ENCODE data around the gene YIF1B.

GRCh38 chr19:38278751-38279150 lies 37.0 kb downstream of the YIF1B start:
- TF ChIP-seq, protein P1, sequence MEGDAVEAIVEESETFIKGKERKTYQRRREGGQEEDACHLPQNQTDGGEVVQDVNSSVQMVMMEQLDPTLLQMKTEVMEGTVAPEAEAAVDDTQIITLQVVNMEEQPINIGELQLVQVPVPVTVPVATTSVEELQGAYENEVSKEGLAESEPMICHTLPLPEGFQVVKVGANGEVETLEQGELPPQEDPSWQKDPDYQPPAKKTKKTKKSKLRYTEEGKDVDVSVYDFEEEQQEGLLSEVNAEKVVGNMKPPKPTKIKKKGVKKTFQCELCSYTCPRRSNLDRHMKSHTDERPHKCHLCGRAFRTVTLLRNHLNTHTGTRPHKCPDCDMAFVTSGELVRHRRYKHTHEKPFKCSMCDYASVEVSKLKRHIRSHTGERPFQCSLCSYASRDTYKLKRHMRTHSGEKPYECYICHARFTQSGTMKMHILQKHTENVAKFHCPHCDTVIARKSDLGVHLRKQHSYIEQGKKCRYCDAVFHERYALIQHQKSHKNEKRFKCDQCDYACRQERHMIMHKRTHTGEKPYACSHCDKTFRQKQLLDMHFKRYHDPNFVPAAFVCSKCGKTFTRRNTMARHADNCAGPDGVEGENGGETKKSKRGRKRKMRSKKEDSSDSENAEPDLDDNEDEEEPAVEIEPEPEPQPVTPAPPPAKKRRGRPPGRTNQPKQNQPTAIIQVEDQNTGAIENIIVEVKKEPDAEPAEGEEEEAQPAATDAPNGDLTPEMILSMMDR (IDR thresholded peaks at IDR 0.05) = no peak
- TF ChIP-seq POLR2A (IDR thresholded peaks at IDR 0.05) = no peak

Measured in esophagus squamous epithelium (tissue), 4 donors.